Stomach smooth muscle (tissue), 2 donors: ENCODE data around the gene FLOT1.
"Not testable (repeated sequence)": the region's sequence is repeated elsewhere in the genome, so short reads cannot be mapped to it uniquely, and the experiment has no call there.

Experiments used
- H3K27ac ChIP-seq: one replicate; pipeline ENCODE4 v1.7.0; 2013; ENCODE audit warnings: mild to moderate bottlenecking, low read length, inconsistent platforms
- H3K27me3 ChIP-seq, 2 donors: one replicate each; pipeline ENCODE4 v1.7.0; 2013; ENCODE audit warnings: low read length in 2 of 2; ENCODE audit not compliant: insufficient read depth in 2 of 2, control insufficient read depth in 1 of 2
- H3K36me3 ChIP-seq, 2 donors: one replicate each; pipeline ENCODE4 v1.7.0; 2013; ENCODE audit warnings: low read length in 2 of 2; ENCODE audit not compliant: control insufficient read depth in 2 of 2, insufficient read depth in 2 of 2
- H3K4me1 ChIP-seq: one replicate; pipeline ENCODE4 v1.7.0; 2013; ENCODE audit warnings: low read length; ENCODE audit not compliant: control insufficient read depth, insufficient read depth
- H3K4me3 ChIP-seq, 2 donors: one replicate each; pipeline ENCODE4 v1.7.0; 2013; ENCODE audit warnings: low read length in 2 of 2
- H3K9ac ChIP-seq, 2 donors: one replicate each; pipeline ENCODE4 v1.7.0; 2013; ENCODE audit warnings: low read length in 2 of 2, mild to moderate bottlenecking in 1 of 2
- H3K9me3 ChIP-seq, 2 donors: one replicate each; pipeline ENCODE4 v1.7.0; 2013; ENCODE audit warnings: low read length in 2 of 2; ENCODE audit not compliant: control insufficient read depth in 2 of 2
- donor health status: healthy.
- donor health status: Pancreatic carcinoma.

Gene FLOT1

GRCh38 chr6:30756405-30757003 lies 14.0 kb upstream of the FLOT1 start:
- not testable (repeated sequence) for H3K4me3 ChIP-seq, H3K9me3 ChIP-seq, H3K36me3 ChIP-seq, H3K27me3 ChIP-seq, H3K9ac ChIP-seq, H3K27ac ChIP-seq
- peaks cover 37% of the 10 kb centered on the region for H3K4me1 ChIP-seq

GRCh38 chr6:30754631-30755030 lies 12.1 kb upstream of the FLOT1 start:
- no peaks in the 10 kb centered on the region for H3K27me3 ChIP-seq
- no peak overlapping the region for H3K9ac ChIP-seq
- H3K36me3 ChIP-seq, result no peaks in the 10 kb centered on the region
- no peaks in the 10 kb centered on the region for H3K9me3 ChIP-seq
- peak overlapping the region; percentile 99 for H3K27ac ChIP-seq
- peaks cover 34% of the 10 kb centered on the region for H3K4me1 ChIP-seq
- no peak overlapping the region for H3K4me3 ChIP-seq

- peak overlapping the region; percentile 76 to 78 for H3K9ac ChIP-seq
- H3K27me3 ChIP-seq, result no peaks in the 10 kb centered on the region
- peak overlapping the region; percentile 99 for H3K27ac ChIP-seq
- no peaks in the 10 kb centered on the region for H3K36me3 ChIP-seq
- H3K4me3 ChIP-seq, result peak overlapping the region; percentile 19 to 47
- H3K4me1 ChIP-seq, result peaks cover 30% of the 10 kb centered on the region
- H3K9me3 ChIP-seq, result no peaks in the 10 kb centered on the region
Observed at GRCh38 chr6:30752157-30752927, 9.9 kb upstream of the FLOT1 start.

GRCh38 chr6:30750379-30750668 lies 7.8 kb upstream of the FLOT1 start:
- Histone ChIP-seq H3K27me3 (no peaks in the 10 kb centered on the region), H3K9me3 (no peaks in the 10 kb centered on the region), H3K4me3 (no peak overlapping the region), H3K36me3 (no peaks in the 10 kb centered on the region), H3K9ac (no peak overlapping the region), H3K4me1 (peaks cover 30% of the 10 kb centered on the region), H3K27ac (peak overlapping the region; percentile 60)

- Histone ChIP-seq H3K4me3 (no peak overlapping the region), H3K27me3 (no peaks in the 10 kb centered on the region), H3K36me3 (no peaks in the 10 kb centered on the region), H3K9me3 (no peaks in the 10 kb centered on the region), H3K4me1 (peaks cover 33% of the 10 kb centered on the region), H3K27ac (peak overlapping the region; percentile 60), H3K9ac (no peak overlapping the region)
Observed at GRCh38 chr6:30749554-30750378, 7.3 kb upstream of the FLOT1 start.

- Histone ChIP-seq H3K4me3 (no peak overlapping the region), H3K36me3 (no peaks in the 10 kb centered on the region), H3K27ac (peak overlapping the region; percentile 53), H3K27me3 (no peaks in the 10 kb centered on the region), H3K9me3 (no peaks in the 10 kb centered on the region), H3K9ac (no peak overlapping the region), H3K4me1 (peaks cover 37% of the 10 kb centered on the region)
Observed at GRCh38 chr6:30748851-30749540, 6.5 kb upstream of the FLOT1 start.

- Histone ChIP-seq H3K4me3 (no peak overlapping the region), H3K27ac (peak overlapping the region; percentile 53), H3K9ac (no peak overlapping the region), H3K4me1 (peaks cover 36% of the 10 kb centered on the region), H3K36me3 (no peaks in the 10 kb centered on the region), H3K27me3 (no peaks in the 10 kb centered on the region), H3K9me3 (no peaks in the 10 kb centered on the region)
Observed at GRCh38 chr6:30747902-30748769, 5.6 kb upstream of the FLOT1 start.

GRCh38 chr6:30747300-30747687 lies 4.8 kb upstream of the FLOT1 start:
- Histone ChIP-seq H3K4me1 (peaks cover 29% of the 10 kb centered on the region), H3K9me3 (no peaks in the 10 kb centered on the region), H3K4me3 (no peak overlapping the region), H3K36me3 (no peaks in the 10 kb centered on the region), H3K9ac (no peak overlapping the region), H3K27ac (peak overlapping the region; percentile 53), H3K27me3 (no peaks in the 10 kb centered on the region)

GRCh38 chr6:30744054-30744805 lies 1.7 kb upstream of the FLOT1 start, which contains the start of gene IER3:
IER3 (minus strand) TSS chr6:30744547; CDS start chr6:30744518, 29 bp downstream.
- Histone ChIP-seq H3K36me3 (peaks cover 5 to 11% of the 10 kb centered on the region in 2 donors), H3K4me1 (peaks cover 35% of the 10 kb centered on the region), H3K27me3 (no peaks in the 10 kb centered on the region), H3K9ac (peak within 1 kb of the TSS; percentile 94 to 95), H3K27ac (peak within 1 kb of the TSS; percentile 94), H3K4me3 (peak within 1 kb of the TSS; percentile 87 to 94), H3K9me3 (no peaks in the 10 kb centered on the region)
